Activated naive CD8-positive, alpha-beta T cell (primary cell): Measurements from ENCODE around the gene MMEL1.

Experiments used
- H3K27ac Mint-ChIP-seq: one replicate; pipeline ENCODE4 v1.8.0; 2021; ENCODE audit warnings: mixed read lengths
- H3K27me3 Mint-ChIP-seq: one replicate; pipeline ENCODE4 v1.8.0; 2021; ENCODE audit warnings: mixed read lengths
- H3K36me3 Mint-ChIP-seq: one replicate; pipeline ENCODE4 v1.8.0; 2021; ENCODE audit warnings: mixed read lengths
- H3K4me1 Mint-ChIP-seq: one replicate; pipeline ENCODE4 v1.8.0; 2021; ENCODE audit warnings: low read depth, mixed read lengths
- H3K4me3 Mint-ChIP-seq: one replicate; pipeline ENCODE4 v1.8.0; 2021; ENCODE audit warnings: mild to moderate bottlenecking, mixed read lengths
- H3K9me3 Mint-ChIP-seq: one replicate; pipeline ENCODE4 v1.8.0; 2021; ENCODE audit warnings: low read depth, mixed read lengths

MMEL1 gene

GRCh38 chr1:2594001-2594640 lies 38.7 kb downstream of the MMEL1 start:
- no peaks in the 10 kb centered on the region for H3K27me3 Mint-ChIP-seq
- no peaks in the 10 kb centered on the region for H3K36me3 Mint-ChIP-seq
- H3K4me3 Mint-ChIP-seq = no peak overlapping the region
- no peak overlapping the region for H3K27ac Mint-ChIP-seq
- peaks cover 7% of the 10 kb centered on the region for H3K4me1 Mint-ChIP-seq
- peaks cover 3% of the 10 kb centered on the region for H3K9me3 Mint-ChIP-seq

GRCh38 chr1:2593251-2593878 lies 39.5 kb downstream of the MMEL1 start:
- no peak overlapping the region for H3K27ac Mint-ChIP-seq
- H3K4me3 Mint-ChIP-seq = no peak overlapping the region

GRCh38 chr1:2592672-2593071 lies 40.1 kb downstream of the MMEL1 start:
- H3K27me3 Mint-ChIP-seq = no peaks in the 10 kb centered on the region
- H3K27ac Mint-ChIP-seq = peak overlapping the region; percentile 61
- H3K4me1 Mint-ChIP-seq = peaks cover 7% of the 10 kb centered on the region
- H3K36me3 Mint-ChIP-seq = no peaks in the 10 kb centered on the region
- no peaks in the 10 kb centered on the region for H3K9me3 Mint-ChIP-seq
- peak overlapping the region; percentile 66 for H3K4me3 Mint-ChIP-seq

More at GRCh38 chr1:2593251-2593878, 39.5 kb downstream of the MMEL1 start:
- peaks cover 7% of the 10 kb centered on the region for H3K4me1 Mint-ChIP-seq
- H3K36me3 Mint-ChIP-seq = no peaks in the 10 kb centered on the region
- no peaks in the 10 kb centered on the region for H3K9me3 Mint-ChIP-seq
- H3K27me3 Mint-ChIP-seq = no peaks in the 10 kb centered on the region

- Mint-ChIP-seq H3K27me3 (no peaks in the 10 kb centered on the region), H3K9me3 (no peaks in the 10 kb centered on the region)
Observed at GRCh38 chr1:2591581-2592261, 41.1 kb downstream of the MMEL1 start.

GRCh38 chr1:2591233-2591580 lies 41.6 kb downstream of the MMEL1 start:
- Mint-ChIP-seq H3K9me3 (no peaks in the 10 kb centered on the region), H3K36me3 (no peaks in the 10 kb centered on the region), H3K27ac (no peak overlapping the region), H3K4me3 (peak overlapping the region; percentile 34), H3K27me3 (no peaks in the 10 kb centered on the region), H3K4me1 (peaks cover 7% of the 10 kb centered on the region)

More at GRCh38 chr1:2591581-2592261, 41.1 kb downstream of the MMEL1 start:
- Mint-ChIP-seq H3K4me1 (peaks cover 7% of the 10 kb centered on the region), H3K27ac (no peak overlapping the region), H3K4me3 (peak overlapping the region; percentile 44), H3K36me3 (no peaks in the 10 kb centered on the region)

- Mint-ChIP-seq H3K36me3 (no peaks in the 10 kb centered on the region), H3K4me1 (peaks cover 7% of the 10 kb centered on the region), H3K27me3 (no peaks in the 10 kb centered on the region), H3K4me3 (no peak overlapping the region), H3K27ac (no peak overlapping the region), H3K9me3 (no peaks in the 10 kb centered on the region)
Observed at GRCh38 chr1:2590233-2591141, 42.3 kb downstream of the MMEL1 start.

- Mint-ChIP-seq H3K4me1 (peaks cover 13% of the 10 kb centered on the region), H3K27me3 (no peaks in the 10 kb centered on the region), H3K4me3 (no peak overlapping the region), H3K27ac (no peak overlapping the region), H3K9me3 (no peaks in the 10 kb centered on the region), H3K36me3 (no peaks in the 10 kb centered on the region)
Observed at GRCh38 chr1:2589431-2590232, 43.2 kb downstream of the MMEL1 start.

- Mint-ChIP-seq H3K27me3 (no peaks in the 10 kb centered on the region), H3K4me1 (peaks cover 21% of the 10 kb centered on the region), H3K36me3 (no peaks in the 10 kb centered on the region), H3K27ac (no peak overlapping the region), H3K9me3 (no peaks in the 10 kb centered on the region), H3K4me3 (peak overlapping the region; percentile 27)
Observed at GRCh38 chr1:2588661-2589430, 44.0 kb downstream of the MMEL1 start.

- peaks cover 29% of the 10 kb centered on the region for H3K4me1 Mint-ChIP-seq
- peak overlapping the region; percentile 76 for H3K4me3 Mint-ChIP-seq
- H3K27ac Mint-ChIP-seq = no peak overlapping the region
- no peaks in the 10 kb centered on the region for H3K9me3 Mint-ChIP-seq
- H3K27me3 Mint-ChIP-seq = no peaks in the 10 kb centered on the region
- H3K36me3 Mint-ChIP-seq = no peaks in the 10 kb centered on the region
Observed at GRCh38 chr1:2587860-2588571, 44.8 kb downstream of the MMEL1 start.

GRCh38 chr1:2587071-2587859 lies 45.6 kb downstream of the MMEL1 start:
- H3K4me1 Mint-ChIP-seq = peaks cover 29% of the 10 kb centered on the region
- H3K9me3 Mint-ChIP-seq = no peaks in the 10 kb centered on the region
- H3K4me3 Mint-ChIP-seq = peak overlapping the region; percentile 76
- H3K27ac Mint-ChIP-seq = peak overlapping the region; percentile 34
- H3K27me3 Mint-ChIP-seq = no peaks in the 10 kb centered on the region
- no peaks in the 10 kb centered on the region for H3K36me3 Mint-ChIP-seq

- H3K4me3 Mint-ChIP-seq = peak within 1 kb of the TSS; percentile 90
- peaks cover 2% of the 10 kb centered on the region for H3K36me3 Mint-ChIP-seq
- H3K27ac Mint-ChIP-seq = peak within 1 kb of the TSS; percentile 93
- H3K4me1 Mint-ChIP-seq = peaks cover 35% of the 10 kb centered on the region
- H3K9me3 Mint-ChIP-seq = no peaks in the 10 kb centered on the region
- H3K27me3 Mint-ChIP-seq = no peaks in the 10 kb centered on the region
Observed at GRCh38 chr1:2586154-2587070, 46.4 kb downstream of the MMEL1 start, which contains the start of gene PRXL2B. TSS of gene PRXL2B (plus strand) at chr1:2586777. CDS start at chr1:2586886, 109 bp downstream.
